OCI-LY1 (cell line): Measurements from ENCODE around the gene LRMDA.

Experiments
- H2AFZ ChIP-seq: fragments of 200-600 bp; sonication (generic), shearing (Covaris generic); 2 replicates; pipeline ENCODE4 v1.6.0; 2014; ENCODE audit warnings: antibody characterized with exemption, mild to moderate bottlenecking, low read length
- H3F3A ChIP-seq: fragments of 200-600 bp; sonication (generic), shearing (Covaris generic); 2 replicates; pipeline ENCODE4 v1.6.0; 2014; ENCODE audit warnings: mild to moderate bottlenecking, antibody characterized with exemption, low read length, moderate library complexity; ENCODE audit not compliant: insufficient read depth
- H3K27ac ChIP-seq: fragments of 200-600 bp; sonication (generic); 2 replicates; pipeline ENCODE4 v1.5.1; 2014; ENCODE audit warnings: low read length, mixed run types, mild to moderate bottlenecking, low read depth; ENCODE audit not compliant: poor library complexity, severe bottlenecking
- H3K27me3 ChIP-seq: fragments of 200-600 bp; sonication (generic); 2 replicates; pipeline ENCODE4 v1.6.0; 2014; ENCODE audit warnings: antibody characterized with exemption, mild to moderate bottlenecking, low read length, moderate library complexity; ENCODE audit not compliant: insufficient read depth
- H3K36me3 ChIP-seq: fragments of 200-600 bp; sonication (generic); 2 replicates; pipeline ENCODE4 v1.6.1; 2014; ENCODE audit warnings: mild to moderate bottlenecking, antibody characterized with exemption, low read length, moderate library complexity, mixed read lengths; ENCODE audit not compliant: insufficient read depth
- H3K4me1 ChIP-seq: fragments of 200-600 bp; sonication (generic); 2 replicates; pipeline ENCODE4 v1.5.1; 2014; ENCODE audit warnings: mild to moderate bottlenecking, low read length, moderate library complexity; ENCODE audit not compliant: insufficient read depth, severe bottlenecking
- H3K4me2 ChIP-seq: fragments of 200-600 bp; sonication (generic), shearing (Covaris generic); 2 replicates; pipeline ENCODE4 v1.6.1; 2014; ENCODE audit warnings: low read length
- H3K4me3 ChIP-seq: fragments of 200-600 bp; sonication (generic); 2 replicates; pipeline ENCODE4 v1.5.1; 2014; ENCODE audit warnings: low read length, low read depth, mild to moderate bottlenecking, mixed read lengths; ENCODE audit not compliant: poor library complexity, severe bottlenecking
- H3K79me2 ChIP-seq: fragments of 200-600 bp; shearing (Covaris generic); 2 replicates; pipeline ENCODE4 v1.6.1; 2016; ENCODE audit warnings: mixed run types, low read length, mixed read lengths; ENCODE audit not compliant: insufficient read depth
- H3K9ac ChIP-seq: fragments of 200-600 bp; sonication (generic), shearing (Covaris generic); 2 replicates; pipeline ENCODE4 v1.6.1; 2014; ENCODE audit warnings: mild to moderate bottlenecking, low read length, mixed read lengths
- H3K9me2 ChIP-seq: fragments of 200-600 bp; sonication (generic), shearing (Covaris generic); 2 replicates; pipeline ENCODE4 v1.6.1; 2014; ENCODE audit warnings: low read depth, mild to moderate bottlenecking, low read length, mixed read lengths
- H3K9me3 ChIP-seq: fragments of 200-600 bp; shearing (Covaris generic); 2 replicates; pipeline ENCODE4 v1.6.1; 2014; ENCODE audit warnings: low read length, mixed read lengths
- H4K20me1 ChIP-seq: fragments of 200-600 bp; sonication (generic), shearing (Covaris generic); 2 replicates; pipeline ENCODE4 v1.6.0; 2016; ENCODE audit warnings: mild to moderate bottlenecking, low read length; ENCODE audit not compliant: insufficient read depth
- EZH2 ChIP-seq: fragments of 200-600 bp; sonication (generic), shearing (Covaris generic); IDR thresholded peaks from 2 replicates; pipeline ENCODE4 v1.8.0; 2017; ENCODE audit warnings: borderline replicate concordance, mixed run types, mild to moderate bottlenecking, antibody characterized with exemption, low read length, moderate library complexity, mixed read lengths
- TF ChIP-seq, protein P1 (sequence below): fragments of 200-600 bp; sonication (generic), shearing (Covaris generic); IDR thresholded peaks from 2 replicates; pipeline ENCODE4 v1.5.1; 2017; ENCODE audit warnings: mild to moderate bottlenecking, antibody characterized with exemption, low read length, moderate library complexity, mixed read lengths

The LRMDA gene

DNA sequence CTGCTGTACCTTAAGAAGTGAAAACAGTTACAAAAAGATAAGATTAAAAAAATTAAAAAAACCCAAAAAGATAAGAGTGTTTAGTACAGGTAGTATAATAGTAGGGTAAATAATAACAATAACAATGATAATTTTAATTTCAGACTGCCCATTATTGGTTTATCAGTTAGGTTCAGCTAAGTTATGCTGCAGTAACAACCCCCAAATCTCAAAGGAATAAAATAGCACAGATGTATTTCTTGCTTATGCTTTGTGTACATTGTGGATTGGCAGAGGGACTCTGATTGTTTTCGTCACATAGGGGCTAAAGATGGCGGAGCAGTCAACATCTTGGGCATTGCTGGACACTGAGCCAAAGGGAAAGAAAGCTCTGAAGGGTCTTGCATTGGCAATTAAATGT, 264.6 kb downstream of the LRMDA start:
- no peaks in the 10 kb centered on the region for H4K20me1 ChIP-seq

DNA sequence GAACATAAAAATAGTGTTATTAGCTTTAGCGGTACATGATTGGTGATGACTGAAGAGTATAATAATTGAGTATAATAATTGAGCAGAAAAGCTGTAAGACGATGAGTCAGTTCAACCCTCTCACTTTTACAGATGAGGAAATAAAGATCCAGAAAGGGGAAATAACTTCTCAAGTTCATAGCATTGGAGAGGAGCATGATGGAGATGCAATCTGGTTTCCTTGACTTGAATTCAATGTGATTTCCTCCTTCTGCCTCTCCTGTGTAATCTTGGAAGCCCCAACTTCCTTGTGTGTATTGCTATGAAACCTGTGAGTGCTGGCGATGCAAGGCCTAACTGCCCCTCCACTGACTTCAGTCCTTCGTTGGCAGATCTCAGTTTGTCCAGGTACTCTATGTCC, 265.1 kb downstream of the LRMDA start:
- no peaks in the 10 kb centered on the region for H3F3A ChIP-seq
- H2AFZ ChIP-seq: no peak overlapping the region
- no peaks in the 10 kb centered on the region for H3K4me1 ChIP-seq
- H3K9ac ChIP-seq: no peak overlapping the region
- TF ChIP-seq, protein P1, sequence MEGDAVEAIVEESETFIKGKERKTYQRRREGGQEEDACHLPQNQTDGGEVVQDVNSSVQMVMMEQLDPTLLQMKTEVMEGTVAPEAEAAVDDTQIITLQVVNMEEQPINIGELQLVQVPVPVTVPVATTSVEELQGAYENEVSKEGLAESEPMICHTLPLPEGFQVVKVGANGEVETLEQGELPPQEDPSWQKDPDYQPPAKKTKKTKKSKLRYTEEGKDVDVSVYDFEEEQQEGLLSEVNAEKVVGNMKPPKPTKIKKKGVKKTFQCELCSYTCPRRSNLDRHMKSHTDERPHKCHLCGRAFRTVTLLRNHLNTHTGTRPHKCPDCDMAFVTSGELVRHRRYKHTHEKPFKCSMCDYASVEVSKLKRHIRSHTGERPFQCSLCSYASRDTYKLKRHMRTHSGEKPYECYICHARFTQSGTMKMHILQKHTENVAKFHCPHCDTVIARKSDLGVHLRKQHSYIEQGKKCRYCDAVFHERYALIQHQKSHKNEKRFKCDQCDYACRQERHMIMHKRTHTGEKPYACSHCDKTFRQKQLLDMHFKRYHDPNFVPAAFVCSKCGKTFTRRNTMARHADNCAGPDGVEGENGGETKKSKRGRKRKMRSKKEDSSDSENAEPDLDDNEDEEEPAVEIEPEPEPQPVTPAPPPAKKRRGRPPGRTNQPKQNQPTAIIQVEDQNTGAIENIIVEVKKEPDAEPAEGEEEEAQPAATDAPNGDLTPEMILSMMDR: no peak
- TF ChIP-seq EZH2: no peak
- no peak overlapping the region for H3K4me3 ChIP-seq
- no peaks in the 10 kb centered on the region for H3K79me2 ChIP-seq
- H3K27me3 ChIP-seq: no peaks in the 10 kb centered on the region; the same call in 1 of the 2 replicates
- H3K4me2 ChIP-seq: no peak overlapping the region
- H3K27ac ChIP-seq: no peak overlapping the region
- H3K9me2 ChIP-seq: no peaks in the 10 kb centered on the region
- no peaks in the 10 kb centered on the region for H4K20me1 ChIP-seq
- H3K36me3 ChIP-seq: no peaks in the 10 kb centered on the region
- H3K9me3 ChIP-seq: no peaks in the 10 kb centered on the region

More for the DNA sequence above, 264.6 kb downstream of the LRMDA start:
- no peaks in the 10 kb centered on the region for H3K9me3 ChIP-seq
- TF ChIP-seq EZH2: no peak
- TF ChIP-seq, protein P1: no peak
- no peaks in the 10 kb centered on the region for H3K9me2 ChIP-seq
- no peak overlapping the region for H3K27ac ChIP-seq
- H3K27me3 ChIP-seq: no peaks in the 10 kb centered on the region; the same call in 1 of the 2 replicates
- no peaks in the 10 kb centered on the region for H3K4me1 ChIP-seq
- H3K36me3 ChIP-seq: no peaks in the 10 kb centered on the region
- H3K79me2 ChIP-seq: no peaks in the 10 kb centered on the region
- no peak overlapping the region for H3K9ac ChIP-seq
- H3K4me2 ChIP-seq: no peak overlapping the region
- no peaks in the 10 kb centered on the region for H3F3A ChIP-seq
- no peak overlapping the region for H3K4me3 ChIP-seq
- H2AFZ ChIP-seq: no peak overlapping the region

DNA sequence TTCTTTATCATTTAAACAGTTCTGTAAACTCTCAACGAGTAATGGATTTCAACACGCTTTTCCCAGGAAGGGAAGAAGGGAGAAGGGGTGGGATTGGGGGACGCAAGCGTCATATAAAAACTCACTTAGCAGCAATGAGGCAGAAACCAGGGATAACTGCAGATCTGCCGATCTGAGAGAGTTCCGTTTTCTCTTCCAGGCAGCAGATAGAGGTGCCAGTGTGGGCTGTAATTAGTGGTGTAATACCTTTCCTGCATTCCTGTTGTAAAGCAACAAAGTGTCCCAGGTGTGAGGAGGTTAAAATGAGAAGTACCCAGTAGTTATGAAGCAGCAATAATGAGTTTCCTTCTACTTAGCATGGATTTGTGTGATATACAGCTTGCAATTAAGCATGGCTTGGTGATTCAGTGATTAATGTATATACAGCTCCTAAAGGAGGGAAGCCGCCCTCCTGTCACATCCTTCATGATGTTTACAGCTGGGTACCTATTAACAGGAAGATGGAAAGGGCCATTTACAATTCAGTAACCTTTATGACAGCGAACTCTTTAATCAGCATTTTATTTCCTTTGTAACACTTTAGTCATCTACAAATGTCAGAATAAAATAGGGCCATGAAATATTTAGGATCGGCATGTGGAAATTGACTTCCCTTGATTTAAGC, 271.9 kb downstream of the LRMDA start:
- H3K4me1 ChIP-seq: no peaks in the 10 kb centered on the region
- no peaks in the 10 kb centered on the region for H4K20me1 ChIP-seq
- no peak overlapping the region for H3K4me2 ChIP-seq
- no peak for TF ChIP-seq EZH2
- TF ChIP-seq, protein P1: no peak
- H3F3A ChIP-seq: no peaks in the 10 kb centered on the region
- H3K36me3 ChIP-seq: no peaks in the 10 kb centered on the region
- H3K9me3 ChIP-seq: no peaks in the 10 kb centered on the region
- no peak overlapping the region for H3K4me3 ChIP-seq
- H3K79me2 ChIP-seq: no peaks in the 10 kb centered on the region
- no peaks in the 10 kb centered on the region for H3K9me2 ChIP-seq
- no peak overlapping the region for H3K9ac ChIP-seq
- H3K27ac ChIP-seq: no peak overlapping the region
- no peak overlapping the region for H2AFZ ChIP-seq
- H3K27me3 ChIP-seq: no peaks in the 10 kb centered on the region
